Right renal pelvis (tissue), 4 donors: ENCODE measurements around the gene STAG2. TPM values are rescaled to one million over a fixed set of nuclear protein-coding genes. Genes with fewer than 3 reads are reported as not detected.

ENCODE experiments used
- DNase-seq, 4 donors: peaks; one replicate each; pipeline ENCODE4 v3.0.0-alpha.2; 2013; ENCODE audit warnings: low read depth in 4 of 4, low spot score in 3 of 4, missing footprints in 1 of 4
- polyA plus RNA-seq, 4 donors: library from polyadenylated mRNA; unstranded; fragments of 120-200 nt; gene quantifications; one replicate each; pipeline ENCODE4 v1.2.1, GENCODE V29; 2013; ENCODE audit not compliant: insufficient read length in 4 of 4

STAG2 gene
- polyA plus RNA-seq, 4 donors: 101 to 127 (median 125) TPM

GRCh38 chrX:123971982-123972381 lies 10.5 kb downstream of the STAG2 start:
- no peak for DNase-seq

- no peak for DNase-seq
These were observed 12.4 kb downstream of the STAG2 start for GRCh38 chrX:123973921-123974320.

DNA sequence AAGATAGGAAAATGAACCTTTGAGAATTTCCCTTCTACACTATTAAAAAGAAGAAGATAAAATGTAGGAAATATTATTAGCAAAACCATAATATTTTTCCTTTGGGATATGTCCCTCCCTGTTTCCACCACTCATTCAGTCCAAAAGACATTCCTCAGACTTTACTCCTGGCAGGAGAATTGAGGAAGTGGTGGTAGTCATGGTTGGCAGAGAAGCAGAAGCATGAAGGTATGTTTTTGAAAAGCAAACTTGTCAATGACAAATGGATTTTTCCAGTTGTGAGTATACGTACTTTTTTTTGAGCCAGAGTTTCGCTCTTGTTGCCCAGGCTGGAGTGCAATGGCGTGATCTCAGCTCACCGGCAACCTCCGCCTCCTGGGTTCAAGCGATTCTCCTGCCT lies 13.7 kb downstream of the STAG2 start:
- DNase-seq: no peak

- no peak for DNase-seq
These were observed 15.3 kb downstream of the STAG2 start for GRCh38 chrX:123976706-123977316.

DNA sequence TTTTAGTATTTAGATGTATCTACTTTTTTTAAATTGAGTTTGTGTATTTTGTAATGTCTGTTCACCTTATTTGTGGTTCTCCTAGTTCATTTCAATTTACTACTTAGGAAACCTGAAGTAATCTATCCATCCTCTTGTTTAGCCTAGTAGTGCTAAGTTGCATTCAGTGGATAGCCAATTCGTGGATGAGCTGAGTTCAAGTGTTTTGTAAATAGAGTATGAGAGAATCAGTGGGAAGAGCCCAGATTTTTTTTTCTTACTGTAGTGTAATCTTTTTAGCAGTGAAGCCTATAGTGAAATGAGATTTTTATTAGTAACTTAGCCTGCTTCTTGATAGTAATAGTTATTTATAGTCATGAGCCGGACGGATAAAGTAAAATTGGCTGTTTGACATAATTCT lies 21.7 kb downstream of the STAG2 start:
- no peak for DNase-seq

- DNase-seq: no peak
These were observed 24.9 kb downstream of the STAG2 start for GRCh38 chrX:123986377-123986776.

DNA sequence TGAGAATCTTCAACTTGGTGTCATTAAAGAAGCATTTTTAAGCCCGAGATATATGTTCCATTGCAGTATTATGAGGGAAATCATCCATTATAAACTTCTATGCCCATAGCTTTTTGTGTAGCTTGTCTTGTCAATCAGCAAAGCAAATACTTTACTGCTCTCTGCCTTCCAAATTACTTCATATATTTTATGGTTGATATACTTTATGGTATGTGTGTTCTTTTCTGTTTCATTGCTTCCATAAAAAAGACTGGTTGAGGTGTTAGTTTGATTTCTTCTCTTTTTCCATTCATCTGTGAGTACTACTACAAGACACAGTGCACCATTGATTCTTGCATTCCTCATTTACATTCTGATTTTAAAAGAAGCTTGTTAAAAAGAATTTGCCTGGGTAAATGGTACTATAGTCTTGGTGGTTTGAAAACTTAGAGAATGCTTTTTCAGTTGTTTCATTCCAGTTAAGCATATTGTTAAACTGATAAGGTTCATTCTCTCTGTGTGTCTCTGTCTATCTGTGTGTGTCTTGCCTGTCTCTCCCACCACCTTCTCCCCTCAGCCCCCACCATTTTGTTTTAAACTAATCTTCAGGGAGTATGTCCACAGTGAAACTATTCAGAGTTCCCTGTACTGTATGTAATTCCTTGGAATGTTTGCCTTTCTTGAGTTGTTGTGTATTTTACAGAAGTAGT lies 27.1 kb downstream of the STAG2 start:
- DNase-seq: no peak

GRCh38 chrX:123989235-123989634 lies 27.7 kb downstream of the STAG2 start:
- DNase-seq: no peak

GRCh38 chrX:123990169-123990568 lies 28.7 kb downstream of the STAG2 start:
- DNase-seq: no peak

GRCh38 chrX:123990602-123991001 lies 29.1 kb downstream of the STAG2 start:
- DNase-seq: no peak

DNA sequence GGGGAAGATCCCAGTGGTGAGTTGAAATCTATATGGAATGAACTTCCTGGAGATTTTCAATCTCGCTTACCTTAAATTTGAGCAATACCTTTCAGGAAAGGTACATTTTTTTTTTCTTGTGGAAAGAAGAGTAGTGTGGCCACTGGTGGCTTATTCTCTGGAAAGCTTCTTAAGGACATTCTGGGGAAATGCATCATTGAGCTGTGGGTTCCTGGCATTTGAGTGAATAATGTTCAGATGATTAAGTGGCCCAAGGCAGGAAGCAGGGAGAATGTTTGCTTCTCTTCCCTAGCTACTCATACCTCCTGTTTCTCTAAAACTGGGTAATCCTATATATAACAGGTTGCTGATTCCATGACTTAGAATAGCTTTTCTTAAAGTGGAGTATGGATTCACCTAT lies 31.8 kb downstream of the STAG2 start:
- DNase-seq: no peak

- DNase-seq: no peak
These were observed 32.6 kb downstream of the STAG2 start for GRCh38 chrX:123993904-123994635.

DNA sequence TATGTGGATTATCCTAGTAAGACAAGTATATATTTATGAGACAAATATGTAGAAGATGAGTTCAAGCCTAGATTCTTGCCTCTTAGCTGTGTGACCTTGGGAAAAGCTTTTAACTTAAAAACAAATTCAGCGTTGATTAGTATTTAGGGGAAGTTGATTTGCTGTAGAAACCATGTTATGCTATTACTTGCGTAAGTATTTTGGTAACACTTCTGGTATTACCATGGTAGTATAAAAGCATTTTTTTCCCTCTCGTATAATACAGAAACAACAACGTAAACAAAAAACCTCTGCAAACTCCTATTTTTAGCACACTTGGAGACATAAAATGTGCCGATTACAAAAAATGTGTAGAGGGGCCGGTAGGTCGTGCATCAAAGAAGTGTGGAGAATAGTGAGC lies 33.2 kb downstream of the STAG2 start:
- DNase-seq: no peak

DNA sequence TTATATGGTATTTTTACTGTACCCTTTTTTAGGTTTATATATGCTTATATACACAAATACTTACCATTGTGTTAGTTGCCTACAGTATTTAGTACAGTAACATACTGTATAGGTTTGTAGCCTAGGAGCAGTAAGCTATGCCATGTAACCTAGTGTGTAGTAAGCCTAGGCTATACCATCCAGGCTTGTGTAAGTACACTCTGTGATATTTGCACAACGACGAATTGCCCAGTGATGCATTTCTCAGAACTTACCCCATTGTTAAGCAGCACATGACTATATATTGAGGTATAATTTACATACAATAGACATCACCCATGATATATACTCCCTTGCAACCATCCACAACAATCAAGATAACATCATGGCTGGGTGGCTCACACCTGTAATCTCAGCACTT lies 40.1 kb downstream of the STAG2 start:
- no peak for DNase-seq

GRCh38 chrX:124005228-124005627 lies 43.7 kb downstream of the STAG2 start:
- no peak for DNase-seq

- DNase-seq: no peak
These were observed 48.7 kb downstream of the STAG2 start for GRCh38 chrX:124010157-124010556.

GRCh38 chrX:124010566-124010965 lies 49.1 kb downstream of the STAG2 start:
- DNase-seq: no peak

GRCh38 chrX:124015721-124016120 lies 54.2 kb downstream of the STAG2 start:
- no peak for DNase-seq

DNA sequence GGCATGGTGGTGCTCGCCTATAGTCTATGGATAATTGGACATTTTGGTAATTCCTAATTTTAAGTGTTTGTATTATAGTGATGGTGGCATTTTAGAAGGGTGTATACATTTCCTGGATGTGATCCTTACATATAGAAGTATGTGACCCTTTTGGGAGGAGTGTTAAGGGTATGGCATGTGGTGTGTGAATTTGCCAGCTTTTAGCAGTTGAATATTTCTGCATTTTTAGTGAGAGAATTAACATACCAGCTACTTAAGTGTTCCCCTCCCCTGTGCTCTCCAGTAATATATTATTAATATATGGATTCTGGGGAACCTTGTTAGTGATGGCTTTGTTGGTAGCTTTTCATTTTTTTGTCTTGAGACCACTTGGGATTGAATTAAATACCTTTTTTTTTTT lies 55.3 kb downstream of the STAG2 start:
- no peak for DNase-seq

GRCh38 chrX:124018023-124018422 lies 56.5 kb downstream of the STAG2 start:
- DNase-seq: no peak

GRCh38 chrX:124023838-124024238 lies 62.3 kb downstream of the STAG2 start:
- DNase-seq: no peak

DNA sequence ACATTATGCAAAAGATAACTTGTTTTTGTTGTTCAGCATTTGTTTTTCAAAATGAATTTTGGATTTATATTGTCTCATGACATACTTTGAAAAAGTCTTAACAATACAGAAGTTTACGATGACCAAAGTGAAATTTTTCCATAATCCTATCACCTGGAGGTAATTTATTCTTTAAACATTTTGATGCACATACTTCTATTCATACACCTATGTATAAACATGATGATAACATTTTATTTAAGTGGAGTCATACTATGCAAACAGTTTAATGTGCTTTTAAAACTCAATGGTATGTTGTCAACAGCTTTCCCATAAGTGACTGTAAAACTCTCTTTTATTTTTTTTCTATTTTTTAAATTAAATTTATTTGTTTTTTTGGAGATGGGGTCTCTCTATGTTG lies 65.0 kb downstream of the STAG2 start:
- DNase-seq: no peak
